Lower leg skin (tissue), 4 donors: ENCODE measurements around the gene DNASE1L1. TPM values are rescaled to one million over a fixed set of nuclear protein-coding genes. Genes with fewer than 3 reads are reported as not detected.
A peak's percentile ranks its signal among the peaks of the same experiment; 100 is the strongest.

ENCODE experiments used
- DNase-seq, 2 donors: peaks; one replicate each; pipeline ENCODE4 v3.0.0-alpha.2; 2019; ENCODE audit warnings: low spot score in 2 of 2
- H3K4me3 ChIP-seq: fragments of 200-600 bp; sonication (generic); 2 replicates; pipeline ENCODE4 v1.5.1; 2017; ENCODE audit warnings: mild to moderate bottlenecking, low read depth; ENCODE audit not compliant: poor library complexity, severe bottlenecking
- POLR2A ChIP-seq, 2 donors: fragments of 450-650 bp; IDR thresholded peaks; one replicate each; pipeline ENCODE4 v1.6.1; 2016 to 2017; ENCODE audit warnings: antibody characterized with exemption in 2 of 2, mild to moderate bottlenecking in 1 of 2, moderate library complexity in 1 of 2
- WGBS, 2 donors: methylation state at CpG; one replicate each; pipeline ENCODE4 v1.1.5; 2018; 5-methylcytosine and 5-hydroxymethylcytosine counted together
- intact Hi-C: fragments of 100-400 bp; cut with DNase I; formaldehyde crosslinking; loops from one replicate; pipeline ENCODE4 v1.15.0; 2023; ENCODE audit warnings: low total_unique reads
- total RNA-seq, 4 donors: library from RNA; depleted of rRNA; stranded (reverse); fragments of >200 nt; gene quantifications; one replicate each; pipeline ENCODE4 v1.1.0, GENCODE V29; 2016
- TF ChIP-seq, protein P1 (sequence below), 3 donors: fragments of 450-650 bp; IDR thresholded peaks; one replicate each; pipeline ENCODE4 v1.5.1; 2016; ENCODE audit warnings: antibody characterized with exemption in 3 of 3, mild to moderate bottlenecking in 3 of 3, moderate library complexity in 2 of 3

DNASE1L1 gene, protein sequence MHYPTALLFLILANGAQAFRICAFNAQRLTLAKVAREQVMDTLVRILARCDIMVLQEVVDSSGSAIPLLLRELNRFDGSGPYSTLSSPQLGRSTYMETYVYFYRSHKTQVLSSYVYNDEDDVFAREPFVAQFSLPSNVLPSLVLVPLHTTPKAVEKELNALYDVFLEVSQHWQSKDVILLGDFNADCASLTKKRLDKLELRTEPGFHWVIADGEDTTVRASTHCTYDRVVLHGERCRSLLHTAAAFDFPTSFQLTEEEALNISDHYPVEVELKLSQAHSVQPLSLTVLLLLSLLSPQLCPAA
- 10 to 100 TPM; 10.5 to 28.5 (median 16.9) TPM for total RNA-seq

DNA sequence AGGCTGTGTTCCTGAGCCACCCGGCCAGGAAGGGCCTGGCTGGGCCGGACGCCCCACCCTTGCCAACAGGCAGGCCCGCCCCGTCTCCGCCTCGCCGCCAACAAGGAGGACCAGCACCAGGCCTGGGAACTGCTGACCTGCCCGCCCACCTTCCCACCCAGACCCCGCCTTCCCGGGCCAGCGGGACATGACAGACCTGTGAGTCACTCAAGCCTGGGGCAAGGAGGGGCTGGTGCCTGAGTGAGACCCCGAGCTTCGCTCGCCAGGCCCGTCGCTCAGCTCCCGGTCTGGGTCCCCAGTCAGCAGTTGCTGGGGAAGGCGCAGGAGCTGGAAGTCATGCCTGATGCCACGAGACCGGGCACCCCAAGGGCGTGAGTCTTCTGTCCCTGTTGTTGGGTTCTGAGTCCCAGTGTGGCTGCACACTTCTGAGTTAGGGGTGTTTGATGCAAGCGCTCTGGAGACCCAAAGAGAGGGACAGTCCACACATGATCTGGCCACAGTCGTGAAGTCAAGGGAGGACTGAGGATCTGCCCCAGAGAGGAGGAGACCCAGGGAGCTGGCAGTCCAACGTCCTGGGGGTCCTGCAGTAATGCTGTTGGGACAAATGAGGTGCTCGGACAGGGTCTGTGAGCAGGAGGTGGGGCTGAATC, at the start of gene DNASE1L1:
Gene DNASE1L1, minus strand, starts transcription at position 33 of the 650 bp plus-strand sequence. CDS start 3,686 bp downstream, outside the sequence.
- intact Hi-C loops, result no loop called here
- peak; percentile 63 to 96 for DNase-seq
- no peak for TF ChIP-seq POLR2A (IDR thresholded peaks at IDR 0.05)
- TF ChIP-seq, protein P1, sequence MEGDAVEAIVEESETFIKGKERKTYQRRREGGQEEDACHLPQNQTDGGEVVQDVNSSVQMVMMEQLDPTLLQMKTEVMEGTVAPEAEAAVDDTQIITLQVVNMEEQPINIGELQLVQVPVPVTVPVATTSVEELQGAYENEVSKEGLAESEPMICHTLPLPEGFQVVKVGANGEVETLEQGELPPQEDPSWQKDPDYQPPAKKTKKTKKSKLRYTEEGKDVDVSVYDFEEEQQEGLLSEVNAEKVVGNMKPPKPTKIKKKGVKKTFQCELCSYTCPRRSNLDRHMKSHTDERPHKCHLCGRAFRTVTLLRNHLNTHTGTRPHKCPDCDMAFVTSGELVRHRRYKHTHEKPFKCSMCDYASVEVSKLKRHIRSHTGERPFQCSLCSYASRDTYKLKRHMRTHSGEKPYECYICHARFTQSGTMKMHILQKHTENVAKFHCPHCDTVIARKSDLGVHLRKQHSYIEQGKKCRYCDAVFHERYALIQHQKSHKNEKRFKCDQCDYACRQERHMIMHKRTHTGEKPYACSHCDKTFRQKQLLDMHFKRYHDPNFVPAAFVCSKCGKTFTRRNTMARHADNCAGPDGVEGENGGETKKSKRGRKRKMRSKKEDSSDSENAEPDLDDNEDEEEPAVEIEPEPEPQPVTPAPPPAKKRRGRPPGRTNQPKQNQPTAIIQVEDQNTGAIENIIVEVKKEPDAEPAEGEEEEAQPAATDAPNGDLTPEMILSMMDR (IDR thresholded peaks at IDR 0.05), result no peak
- H3K4me3 ChIP-seq, result no peak within 1 kb of the TSS
- 48 to 49% methylated on average over 4 to 21 of the region's 26 CpGs for WGBS, 2 donors

DNA sequence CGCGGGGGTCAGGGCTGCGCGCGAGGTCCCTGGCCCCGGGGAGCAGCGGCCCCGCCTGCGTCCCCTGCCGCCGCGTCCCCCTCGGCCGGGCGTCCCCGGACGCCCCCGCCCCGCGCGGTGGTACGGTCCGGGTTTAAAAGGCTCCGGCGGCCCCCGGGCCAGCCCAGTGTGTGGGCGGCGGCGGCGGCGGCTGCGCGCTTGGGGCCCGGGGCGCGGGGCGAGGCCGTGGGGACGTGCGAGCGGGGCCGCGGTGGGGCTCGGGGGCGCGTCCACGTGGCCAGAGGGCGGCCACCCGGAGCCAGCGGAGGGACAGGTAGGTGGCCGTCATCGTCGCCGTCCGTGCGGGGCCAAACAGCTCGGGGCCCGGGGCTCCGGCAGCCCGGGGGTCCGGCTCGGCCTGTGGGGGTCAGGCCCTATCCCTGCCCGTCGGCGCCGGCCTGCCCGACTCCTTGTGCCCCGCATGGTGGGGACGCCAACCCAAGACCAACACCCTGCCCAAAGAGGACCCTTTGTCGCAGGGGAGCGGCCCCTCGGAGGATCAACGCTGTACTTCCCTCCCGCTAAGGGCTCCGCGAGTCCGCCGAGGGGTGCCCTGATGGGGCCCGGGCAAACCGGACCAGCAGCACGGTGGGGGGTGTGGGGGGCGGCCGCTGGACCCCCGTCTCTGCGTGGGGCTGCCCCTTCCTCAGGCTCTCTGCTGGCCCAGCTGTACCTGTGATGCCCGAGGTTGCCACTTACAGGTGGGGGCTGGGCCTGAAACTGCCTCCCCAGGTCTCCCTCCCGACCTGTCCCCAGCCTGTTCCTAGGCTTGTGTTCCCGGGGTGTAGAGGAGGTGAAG, 49.3 kb upstream of the DNASE1L1 start, which contains the start of gene PLXNA3:
Gene PLXNA3, plus strand, starts transcription at position 166 of the 838 bp plus-strand sequence. CDS start 1,903 bp downstream, outside the sequence.
- DNase-seq, result no peak
- 0 to 43% methylated on average over 2 to 31 of the region's 88 CpGs for WGBS, 2 donors
- TF ChIP-seq POLR2A (IDR thresholded peaks at IDR 0.05), result no peak
- TF ChIP-seq, protein P1 (IDR thresholded peaks at IDR 0.05), result no peak
- intact Hi-C loops, result no loop called here
- H3K4me3 ChIP-seq, result peak within 1 kb of the TSS; percentile 30

DNA sequence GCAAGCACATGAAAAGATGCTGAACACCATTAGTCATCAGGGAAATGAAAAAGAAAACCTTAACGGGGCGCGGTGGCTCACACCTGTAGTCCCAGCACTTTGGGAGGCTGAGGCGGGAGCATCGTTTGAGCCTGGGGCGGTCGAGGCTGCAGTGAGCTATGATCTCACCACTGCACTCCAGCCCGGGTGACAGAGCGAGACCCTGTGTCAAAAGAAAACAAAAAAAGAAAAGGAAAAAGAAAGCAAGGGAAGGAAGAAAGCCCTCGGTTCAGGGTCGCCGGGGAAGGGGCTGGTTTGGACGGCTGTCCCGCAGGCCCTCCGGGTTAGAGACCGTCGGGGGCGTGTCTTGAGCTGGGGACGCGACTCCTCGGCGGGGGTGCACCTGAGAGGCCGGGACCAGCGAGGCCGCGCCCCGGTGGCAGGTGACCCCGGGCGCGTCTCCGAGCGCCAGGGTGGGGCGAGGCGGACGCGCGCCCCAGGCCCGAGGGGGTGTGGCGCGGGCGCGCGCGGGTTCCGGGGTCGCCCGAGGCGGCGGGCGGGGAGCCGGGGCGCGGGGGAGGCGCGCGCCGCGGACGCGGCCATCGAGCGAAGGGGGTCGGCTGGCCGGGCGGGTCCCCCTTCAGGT, 48.5 kb upstream of the DNASE1L1 start:
- intact Hi-C loops, result no loop called here
- 4 to 52% methylated on average over 23 to 60 of the region's 65 CpGs for WGBS, 2 donors

DNA sequence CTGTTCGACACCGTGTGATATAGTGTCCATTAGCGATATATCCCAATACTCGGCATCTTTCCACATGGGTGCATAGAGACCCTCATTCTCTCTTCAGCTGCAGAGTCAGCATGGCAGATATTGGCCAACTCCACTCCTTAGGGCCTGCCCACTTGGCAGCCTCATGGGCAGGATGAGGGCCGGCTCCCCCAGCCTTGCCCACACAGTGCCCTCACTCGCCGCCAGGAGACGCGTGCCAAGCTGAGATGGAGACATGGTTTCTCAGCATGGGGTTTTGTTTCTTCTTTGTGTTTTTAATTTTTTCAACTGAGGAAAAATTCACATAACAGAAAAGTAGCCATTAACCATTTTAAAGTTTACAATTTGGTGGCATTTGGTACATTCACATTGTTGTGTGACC, 43.8 kb upstream of the DNASE1L1 start:
- TF ChIP-seq POLR2A (IDR thresholded peaks at IDR 0.05), result no peak
- TF ChIP-seq, protein P1 (IDR thresholded peaks at IDR 0.05), result no peak
- DNase-seq, result no peak
- WGBS, 2 donors, result 87 to 91% methylated on average over 9 of the region's 9 CpGs
- intact Hi-C loops, result no loop called here
- H3K4me3 ChIP-seq, result no peak overlapping the region

More for the DNA sequence above, 48.5 kb upstream of the DNASE1L1 start:
- no peak for DNase-seq
- TF ChIP-seq, protein P1 (IDR thresholded peaks at IDR 0.05), result no peak
- no peak for TF ChIP-seq POLR2A (IDR thresholded peaks at IDR 0.05)
- H3K4me3 ChIP-seq, result no peak overlapping the region

DNA sequence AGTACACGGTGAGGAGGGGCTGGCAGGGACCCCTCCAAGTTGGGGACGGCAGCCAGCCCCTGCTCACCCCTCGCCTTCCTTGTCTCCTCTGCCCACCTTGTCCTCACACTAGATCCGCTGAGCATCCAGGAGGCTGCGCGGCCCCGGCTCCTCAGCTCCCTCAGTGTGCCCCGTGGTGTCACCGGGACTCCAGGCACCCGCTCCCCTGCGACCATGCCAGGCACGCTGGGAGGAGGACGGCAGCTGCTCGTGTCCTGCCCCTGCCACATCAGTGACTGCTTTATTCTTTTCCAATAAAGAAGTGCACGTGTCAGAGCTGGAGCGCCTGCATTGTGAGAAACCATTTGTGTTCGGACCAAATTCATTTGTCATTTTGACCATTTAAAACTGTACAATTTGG, 41.3 kb upstream of the DNASE1L1 start:
- DNase-seq, result no peak
- intact Hi-C loops, result no loop called here
- TF ChIP-seq, protein P1 (IDR thresholded peaks at IDR 0.05), result no peak
- TF ChIP-seq POLR2A (IDR thresholded peaks at IDR 0.05), result no peak
- H3K4me3 ChIP-seq, result no peak overlapping the region
- 91 to 93% methylated on average over 16 to 17 of the region's 17 CpGs for WGBS, 2 donors
